HG03025 (cell line): ENCODE results near the gene LAMB2.

Experiments used
- ATAC-seq: cut with Tn5 transposase; IDR thresholded peaks from one replicate; pipeline ENCODE4 v1.9.1; 2021; ENCODE audit warnings: mild to moderate bottlenecking, moderate library complexity; ENCODE audit not compliant: unreplicated experiment, low FRiP score

Gene LAMB2

GRCh38 chr3:49122022-49122421 lies 10.8 kb downstream of the LAMB2 start:
- ATAC-seq: no peak

- ATAC-seq: no peak
Observed at GRCh38 chr3:49121132-49121736, 11.6 kb downstream of the LAMB2 start.

- peak; percentile 78 for ATAC-seq
Observed at GRCh38 chr3:49120438-49121131, 12.3 kb downstream of the LAMB2 start, which contains the start of gene USP19. Gene USP19, minus strand, starts transcription at chr3:49120823. Its CDS starts 1,678 bp downstream, at chr3:49119145.

- no peak for ATAC-seq
Observed at GRCh38 chr3:49120096-49120437, 12.8 kb downstream of the LAMB2 start.

- no peak for ATAC-seq
Observed at GRCh38 chr3:49119439-49119838, 13.4 kb downstream of the LAMB2 start.

GRCh38 chr3:49119036-49119435 lies 13.8 kb downstream of the LAMB2 start:
- ATAC-seq: no peak

- ATAC-seq: no peak
Observed at GRCh38 chr3:49112262-49112661, 20.6 kb downstream of the LAMB2 start.

GRCh38 chr3:49111347-49111746 lies 21.5 kb downstream of the LAMB2 start:
- no peak for ATAC-seq

- no peak for ATAC-seq
Observed at GRCh38 chr3:49110780-49111179, 22.1 kb downstream of the LAMB2 start.

- ATAC-seq: no peak
Observed at GRCh38 chr3:49108346-49108745, 24.5 kb downstream of the LAMB2 start.

- ATAC-seq: peak; percentile 88
Observed at GRCh38 chr3:49104427-49105291, 28.2 kb downstream of the LAMB2 start, which contains the start of gene QARS1. Gene QARS1, minus strand, starts transcription at chr3:49104757. Its CDS starts 24 bp downstream, at chr3:49104733.

- ATAC-seq: no peak
Observed at GRCh38 chr3:49104052-49104426, 28.8 kb downstream of the LAMB2 start.

- ATAC-seq: no peak
Observed at GRCh38 chr3:49100046-49100615, 32.7 kb downstream of the LAMB2 start.

GRCh38 chr3:49098910-49099630 lies 33.8 kb downstream of the LAMB2 start:
- no peak for ATAC-seq

- ATAC-seq: no peak
Observed at GRCh38 chr3:49098429-49098828, 34.4 kb downstream of the LAMB2 start.

- peak; percentile 78 for ATAC-seq
Observed at GRCh38 chr3:49093853-49094767, 38.7 kb downstream of the LAMB2 start, which contains the start of gene QRICH1. Gene QRICH1, minus strand, starts transcription at chr3:49094071. Its CDS starts 17,054 bp downstream, at chr3:49077017.

GRCh38 chr3:49092938-49093852 lies 39.7 kb downstream of the LAMB2 start:
- ATAC-seq: peak; percentile 50

- ATAC-seq: no peak
Observed at GRCh38 chr3:49081429-49081828, 51.4 kb downstream of the LAMB2 start.
